Mesenchymal stem cell (in vitro differentiated cells and primary cell): ENCODE data around the gene TUBB4B.
A peak's percentile ranks its signal among the peaks of the same experiment; 100 is the strongest.

ENCODE experiments used
- DNase-seq: peaks from one replicate; pipeline ENCODE4 v3.0.0-alpha.2; 2013
- H2AFZ ChIP-seq: one replicate; pipeline ENCODE4 v1.6.1; 2013; ENCODE audit warnings: low read depth, mild to moderate bottlenecking, control low read depth, inconsistent platforms, low read length, moderate library complexity
- H2AK5ac ChIP-seq: 2 replicates; pipeline ENCODE4 v1.6.1; 2013; ENCODE audit warnings: low read length, moderate library complexity, mild to moderate bottlenecking, inconsistent platforms; ENCODE audit not compliant: severe bottlenecking
- H2BK120ac ChIP-seq: one replicate; pipeline ENCODE4 v1.6.1; 2013; ENCODE audit warnings: low read depth, mild to moderate bottlenecking, inconsistent platforms, low read length, moderate library complexity
- H2BK12ac ChIP-seq, 2 experiments: one replicate each; pipeline ENCODE4 v1.6.1; 2013; ENCODE audit warnings: inconsistent platforms in 2 of 2, low read length in 2 of 2, mild to moderate bottlenecking in 2 of 2, moderate library complexity in 2 of 2, control low read depth in 1 of 2
- H2BK15ac ChIP-seq: one replicate; pipeline ENCODE4 v1.6.1; 2013; ENCODE audit warnings: mild to moderate bottlenecking, low read depth, inconsistent platforms; ENCODE audit not compliant: poor library complexity, severe bottlenecking
- H2BK5ac ChIP-seq: 2 replicates; pipeline ENCODE4 v1.6.1; 2013; ENCODE audit warnings: low read depth, mild to moderate bottlenecking, low read length, control low read depth, inconsistent platforms; ENCODE audit not compliant: poor library complexity, severe bottlenecking
- H3K14ac ChIP-seq, 2 experiments: one replicate each; pipeline ENCODE4 v1.6.1; 2013; ENCODE audit warnings: inconsistent platforms in 2 of 2, low read length in 2 of 2, control low read depth in 1 of 2, mild to moderate bottlenecking in 1 of 2, moderate library complexity in 1 of 2
- H3K18ac ChIP-seq, 2 experiments: one replicate each; pipeline ENCODE4 v1.6.1; 2013; ENCODE audit warnings: inconsistent platforms in 2 of 2, low read length in 2 of 2, control low read depth in 1 of 2, low read depth in 1 of 2, mild to moderate bottlenecking in 1 of 2
- H3K23ac ChIP-seq, 2 experiments: one replicate each; pipeline ENCODE4 v1.6.1; 2013; ENCODE audit warnings: inconsistent platforms in 2 of 2, low read length in 2 of 2, mild to moderate bottlenecking in 2 of 2, moderate library complexity in 2 of 2, control low read depth in 1 of 2
- H3K27ac ChIP-seq: 2 replicates; pipeline ENCODE4 v1.5.1; 2013; ENCODE audit warnings: mild to moderate bottlenecking, moderate library complexity, low read length, control low read depth, inconsistent platforms; ENCODE audit not compliant: poor library complexity, severe bottlenecking
- H3K27me3 ChIP-seq, 2 experiments: 2 replicates each; pipeline versions ENCODE4 v1.6.1 to v1.7.0; 2013; ENCODE audit warnings: low read length in 2 of 2, mild to moderate bottlenecking in 2 of 2, moderate library complexity in 2 of 2, control low read depth in 1 of 2, inconsistent platforms in 1 of 2; ENCODE audit not compliant: control insufficient read depth in 1 of 2, insufficient read depth in 1 of 2
- H3K36me3 ChIP-seq, 2 experiments: 2 replicates each; pipeline versions ENCODE4 v1.6.1 to v1.7.0; 2013; ENCODE audit warnings: low read length in 2 of 2, control low read depth in 1 of 2, inconsistent platforms in 1 of 2, low read depth in 1 of 2, mild to moderate bottlenecking in 1 of 2; ENCODE audit not compliant: insufficient read depth in 2 of 2, control insufficient read depth in 1 of 2
- H3K4ac ChIP-seq, 2 experiments: one replicate each; pipeline ENCODE4 v1.6.1; 2013; ENCODE audit warnings: inconsistent platforms in 2 of 2, low read length in 2 of 2, mild to moderate bottlenecking in 2 of 2, moderate library complexity in 2 of 2, control low read depth in 1 of 2, low read depth in 1 of 2
- H3K4me1 ChIP-seq: 2 replicates; pipeline ENCODE4 v1.6.1; 2013; ENCODE audit warnings: low read depth, low read length, control low read depth; ENCODE audit not compliant: control insufficient read depth, insufficient read depth
- H3K4me2 ChIP-seq: 2 replicates; pipeline ENCODE4 v1.6.1; 2013; ENCODE audit warnings: low read length, mild to moderate bottlenecking, inconsistent platforms; ENCODE audit not compliant: poor library complexity, severe bottlenecking
- H3K4me3 ChIP-seq, 2 experiments: 2 replicates each; pipeline versions ENCODE4 v1.5.1 to v1.7.0; 2013; ENCODE audit warnings: low read length in 2 of 2, mild to moderate bottlenecking in 2 of 2, control low read depth in 1 of 2, low read depth in 1 of 2; ENCODE audit not compliant: insufficient read depth in 1 of 2
- H3K79me1 ChIP-seq: replicated peaks from 2 replicates; pipeline ENCODE4 v1.6.1; 2013; ENCODE audit warnings: mild to moderate bottlenecking, control low read depth, low read length, inconsistent platforms; ENCODE audit not compliant: poor library complexity, severe bottlenecking
- H3K9ac ChIP-seq: 2 replicates; pipeline ENCODE4 v1.7.0; 2013; ENCODE audit warnings: mild to moderate bottlenecking, low read length, moderate library complexity
- H3K9me3 ChIP-seq: 2 replicates; pipeline ENCODE4 v1.7.0; 2013; ENCODE audit warnings: mild to moderate bottlenecking, low read length; ENCODE audit not compliant: control insufficient read depth
- H4K8ac ChIP-seq: one replicate; pipeline ENCODE4 v1.6.1; 2013; ENCODE audit warnings: inconsistent platforms, mild to moderate bottlenecking, low read length, moderate library complexity
- H4K91ac ChIP-seq: one replicate; pipeline ENCODE4 v1.6.1; 2013; ENCODE audit warnings: mild to moderate bottlenecking, low read length, inconsistent platforms
- WGBS: methylation state at CpG from one replicate; pipeline ENCODE4 v1.1.7; 2013; ENCODE audit warnings: mixed read lengths; 5-methylcytosine and 5-hydroxymethylcytosine counted together

The TUBB4B gene

DNA sequence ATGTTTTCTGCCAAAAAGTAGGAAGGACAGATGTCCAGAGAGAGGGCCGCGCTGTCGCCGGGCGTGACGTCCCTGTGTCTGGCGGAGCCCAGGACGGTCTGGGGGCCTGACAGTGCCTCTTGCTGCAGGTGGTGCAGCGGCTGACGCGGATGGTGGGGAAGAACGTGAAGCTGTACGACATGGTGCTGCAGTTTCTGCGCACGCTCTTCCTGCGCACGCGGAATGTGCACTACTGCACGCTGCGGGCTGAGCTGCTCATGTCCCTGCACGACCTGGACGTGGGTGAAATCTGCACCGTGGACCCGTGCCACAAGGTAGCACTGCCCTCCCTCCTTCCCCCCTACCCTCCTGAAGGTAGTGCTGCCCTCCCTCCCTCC lies 21.8 kb downstream of the TUBB4B start:
- no peak overlapping the region for H3K9ac ChIP-seq
- no peak overlapping the region for H2AFZ ChIP-seq

DNA sequence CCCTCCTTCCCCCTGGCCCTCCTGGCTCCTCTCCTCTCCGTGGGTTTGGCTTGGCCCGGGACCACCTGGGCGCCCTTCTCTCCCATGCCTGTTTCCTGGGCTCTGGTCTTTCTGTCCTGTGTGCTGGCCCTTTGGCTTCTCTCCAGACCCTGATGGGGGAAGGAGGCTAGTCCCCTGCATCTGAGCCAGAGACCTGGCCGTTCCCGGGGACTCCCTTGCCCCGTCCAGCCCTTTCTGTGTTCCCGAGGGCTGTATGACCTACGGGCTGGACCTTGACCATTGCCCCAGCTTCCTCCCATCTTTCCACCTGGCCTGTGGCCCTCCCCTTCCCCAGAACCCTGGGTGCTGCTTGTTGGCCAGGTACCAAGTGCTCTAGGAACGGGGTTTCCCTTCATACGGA lies 22.4 kb downstream of the TUBB4B start:
- H3K27ac ChIP-seq, result no peak overlapping the region
- no peak overlapping the region for H4K91ac ChIP-seq
- H2BK15ac ChIP-seq, result no peak overlapping the region
- peaks cover 44% of the 10 kb centered on the region for H3K79me1 ChIP-seq
- H2BK5ac ChIP-seq, result no peak overlapping the region
- H3K4me3 ChIP-seq, result no peak overlapping the region
- no peak overlapping the region for H3K9ac ChIP-seq
- DNase-seq, result no peak
- H2BK120ac ChIP-seq, result no peak overlapping the region
- 90% methylated on average over 10 of the region's 10 CpGs for WGBS
- no peak overlapping the region for H2AFZ ChIP-seq
- no peak overlapping the region for H3K4ac ChIP-seq
- no peak overlapping the region for H2AK5ac ChIP-seq
- no peak overlapping the region for H4K8ac ChIP-seq
- H3K23ac ChIP-seq, result no peak overlapping the region
- H3K36me3 ChIP-seq, result peaks cover 56 to 72% of the 10 kb centered on the region in 2 experiments
- H3K27me3 ChIP-seq, result no peaks in the 10 kb centered on the region
- peaks cover 13% of the 10 kb centered on the region for H3K4me1 ChIP-seq
- H3K14ac ChIP-seq, result no peak overlapping the region
- H2BK12ac ChIP-seq, result no peak overlapping the region
- H3K4me2 ChIP-seq, result no peak overlapping the region
- H3K9me3 ChIP-seq, result no peaks in the 10 kb centered on the region
- H3K18ac ChIP-seq, result no peak overlapping the region

More for the DNA sequence above, 21.8 kb downstream of the TUBB4B start:
- Histone ChIP-seq H3K4me3 (no peak overlapping the region), H3K18ac (peak overlapping the region in 1 of 2 experiments; percentile 28), H3K23ac (no peak overlapping the region), H3K36me3 (peaks cover 53 to 73% of the 10 kb centered on the region in 2 experiments), H3K27ac (no peak overlapping the region), H3K4me1 (peaks cover 12% of the 10 kb centered on the region), H2BK5ac (no peak overlapping the region), H3K4ac (no peak overlapping the region), H2AK5ac (no peak overlapping the region), H4K8ac (peak overlapping the region; percentile 87), H3K14ac (no peak overlapping the region), H4K91ac (peak overlapping the region; percentile 66), H3K4me2 (no peak overlapping the region), H2BK12ac (peak overlapping the region in 1 of 2 experiments; percentile 61), H3K9me3 (no peaks in the 10 kb centered on the region), H3K79me1 (peaks cover 43% of the 10 kb centered on the region), H3K27me3 (no peaks in the 10 kb centered on the region), H2BK120ac (no peak overlapping the region), H2BK15ac (no peak overlapping the region)
- no peak for DNase-seq
- WGBS, result 96% methylated on average over 24 of the region's 24 CpGs

DNA sequence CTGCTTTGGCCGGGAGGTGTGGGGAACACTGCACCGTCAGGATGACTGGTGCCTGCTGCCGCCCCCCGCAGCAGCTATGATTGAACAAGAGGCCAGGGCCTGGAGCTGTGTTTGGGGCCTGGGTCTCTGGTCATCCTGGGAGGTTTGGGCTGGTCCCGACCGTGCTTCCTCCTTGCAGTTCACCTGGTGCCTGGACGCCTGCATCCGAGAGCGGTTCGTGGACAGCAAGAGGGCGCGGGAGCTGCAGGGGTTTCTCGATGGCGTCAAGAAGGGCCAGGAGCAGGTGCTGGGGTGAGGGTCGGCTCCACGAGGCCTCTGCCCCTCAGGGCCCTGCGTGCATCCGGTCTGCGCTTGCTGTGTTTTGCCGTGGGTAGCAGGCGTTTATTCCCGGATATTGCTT lies 23.0 kb downstream of the TUBB4B start:
- no peak overlapping the region for H3K9ac ChIP-seq
- H2AFZ ChIP-seq, result no peak overlapping the region
- H3K9me3 ChIP-seq, result no peaks in the 10 kb centered on the region
- no peak overlapping the region for H3K4me2 ChIP-seq
- H3K36me3 ChIP-seq, result peaks cover 56 to 74% of the 10 kb centered on the region in 2 experiments
- no peak overlapping the region for H3K18ac ChIP-seq
- no peak overlapping the region for H3K14ac ChIP-seq
- H4K8ac ChIP-seq, result no peak overlapping the region
- no peak overlapping the region for H2BK120ac ChIP-seq
- no peak overlapping the region for H2AK5ac ChIP-seq
- no peak overlapping the region for H2BK15ac ChIP-seq
- no peaks in the 10 kb centered on the region for H3K27me3 ChIP-seq
- WGBS, result 98% methylated on average over 22 of the region's 22 CpGs
- H3K4ac ChIP-seq, result no peak overlapping the region
- H3K23ac ChIP-seq, result no peak overlapping the region
- no peak overlapping the region for H2BK5ac ChIP-seq
- H3K79me1 ChIP-seq, result peaks cover 46% of the 10 kb centered on the region
- no peak overlapping the region for H3K27ac ChIP-seq
- H2BK12ac ChIP-seq, result no peak overlapping the region
- no peak overlapping the region for H4K91ac ChIP-seq
- DNase-seq, result no peak
- no peak overlapping the region for H3K4me3 ChIP-seq
- H3K4me1 ChIP-seq, result peaks cover 17% of the 10 kb centered on the region

DNA sequence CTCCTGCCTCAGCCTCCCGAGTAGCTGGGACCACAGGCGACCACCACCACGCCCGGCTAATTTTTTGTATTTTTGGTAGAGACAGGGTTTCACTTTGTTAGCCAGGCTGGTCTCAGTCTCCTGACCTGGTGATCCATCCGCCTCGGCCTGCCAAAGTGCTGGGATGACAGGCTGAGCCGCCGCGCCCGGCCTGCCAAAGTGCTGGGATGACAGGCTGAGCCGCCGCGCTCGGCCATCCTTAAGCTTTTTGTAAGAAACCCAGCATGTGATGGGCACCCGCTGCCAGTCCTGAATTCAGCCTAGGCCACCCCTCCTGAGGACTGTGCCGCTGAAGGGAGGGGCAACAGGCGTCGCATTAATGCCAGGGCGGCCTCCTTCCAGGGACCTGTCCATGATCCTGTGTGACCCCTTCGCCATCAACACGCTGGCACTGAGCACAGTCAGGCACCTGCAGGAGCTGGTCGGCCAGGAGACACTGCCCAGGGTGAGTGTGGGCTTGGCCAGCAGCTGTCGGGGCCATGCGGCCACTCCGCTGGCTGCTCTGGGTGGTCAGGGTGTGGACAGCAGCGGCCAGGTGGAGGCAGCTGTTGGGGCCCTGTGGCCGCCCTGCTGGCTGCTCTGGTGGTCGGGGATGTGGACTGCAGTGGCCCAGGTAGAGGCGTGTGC lies 24.5 kb downstream of the TUBB4B start:
- H3K36me3 ChIP-seq, result peaks cover 62 to 79% of the 10 kb centered on the region in 2 experiments
- H3K9ac ChIP-seq, result no peak overlapping the region
- peak overlapping the region; percentile 12 for H2BK15ac ChIP-seq
- H2BK5ac ChIP-seq, result no peak overlapping the region
- H3K27me3 ChIP-seq, result no peaks in the 10 kb centered on the region
- no peak overlapping the region for H2BK120ac ChIP-seq
- H2AK5ac ChIP-seq, result no peak overlapping the region
- H3K14ac ChIP-seq, result no peak overlapping the region
- H2AFZ ChIP-seq, result no peak overlapping the region
- H3K4me2 ChIP-seq, result no peak overlapping the region
- no peak for DNase-seq
- WGBS, result 96% methylated on average over 29 of the region's 29 CpGs
- H4K91ac ChIP-seq, result peak overlapping the region; percentile 25
- H3K23ac ChIP-seq, result no peak overlapping the region
- H2BK12ac ChIP-seq, result peak overlapping the region in 1 of 2 experiments; percentile 73
- H4K8ac ChIP-seq, result no peak overlapping the region
- H3K79me1 ChIP-seq, result peaks cover 46% of the 10 kb centered on the region
- no peak overlapping the region for H3K4me3 ChIP-seq
- H3K9me3 ChIP-seq, result no peaks in the 10 kb centered on the region
- peaks cover 21% of the 10 kb centered on the region for H3K4me1 ChIP-seq
- H3K4ac ChIP-seq, result no peak overlapping the region
- H3K27ac ChIP-seq, result no peak overlapping the region
- no peak overlapping the region for H3K18ac ChIP-seq
